Measurements from ENCODE around the gene AGO3.
"Not testable (repeated sequence)": the region's sequence is repeated elsewhere in the genome, so short reads cannot be mapped to it uniquely, and the experiment has no call there.

AGO3 gene

GRCh38 chr1:36006941-36007500, 76.1 kb downstream of the AGO3 start:
- no peak overlapping the region for H3K4me3 ChIP-seq (ENCODE audit: low read length)
- DNase-seq (ENCODE audit: low read depth): no peak
- TF ChIP-seq CTCF (IDR thresholded peaks at IDR 0.05; ENCODE audit: insufficient read depth, low read depth, low read length, missing control alignments): no peak

- no peak for TF ChIP-seq CTCF (IDR thresholded peaks at IDR 0.05; ENCODE audit: insufficient read depth, low read depth, low read length, missing control alignments)
- no peak overlapping the region for H3K4me3 ChIP-seq (ENCODE audit: low read length)
- no peak for DNase-seq (ENCODE audit: low read depth)
Measured at GRCh38 chr1:36007741-36008140, 76.8 kb downstream of the AGO3 start.

GRCh38 chr1:36008546-36009197, 77.8 kb downstream of the AGO3 start:
- peak; percentile 94 for DNase-seq (ENCODE audit: low read depth)
- TF ChIP-seq CTCF (IDR thresholded peaks at IDR 0.05; ENCODE audit: insufficient read depth, low read depth, low read length, missing control alignments): no peak
- H3K4me3 ChIP-seq (ENCODE audit: low read length): no peak overlapping the region

- no peak overlapping the region for H3K4me3 ChIP-seq (ENCODE audit: low read length)
Measured at GRCh38 chr1:36014722-36015220, 83.9 kb downstream of the AGO3 start.

GRCh38 chr1:36016686-36017085, 85.8 kb downstream of the AGO3 start:
- TF ChIP-seq CTCF (IDR thresholded peaks at IDR 0.05; ENCODE audit: insufficient read depth, low read depth, low read length, missing control alignments): no peak
- no peak for DNase-seq (ENCODE audit: low read depth)
- H3K4me3 ChIP-seq (ENCODE audit: low read length): no peak overlapping the region

More at GRCh38 chr1:36014722-36015220, 83.9 kb downstream of the AGO3 start:
- DNase-seq (ENCODE audit: low read depth): no peak
- no peak for TF ChIP-seq CTCF (IDR thresholded peaks at IDR 0.05; ENCODE audit: insufficient read depth, low read depth, low read length, missing control alignments)

GRCh38 chr1:36023098-36023769, 92.3 kb downstream of the AGO3 start:
- DNase-seq (ENCODE audit: low read depth): no peak
- TF ChIP-seq CTCF (IDR thresholded peaks at IDR 0.05; ENCODE audit: insufficient read depth, low read depth, low read length, missing control alignments): no peak
- no peak overlapping the region for H3K4me3 ChIP-seq (ENCODE audit: low read length)

- not testable (repeated sequence) for DNase-seq (ENCODE audit: low read depth); H3K4me3 ChIP-seq (ENCODE audit: low read length)
Measured at GRCh38 chr1:36024024-36024423, 93.1 kb downstream of the AGO3 start.

Measured in epithelial cell of esophagus (primary cell).